HG02798 (cell line): ENCODE data around the gene ATG7.
"Not testable (repeated sequence)": the region's sequence is repeated elsewhere in the genome, so short reads cannot be mapped to it uniquely, and the experiment has no call there.

Experiments used
- ATAC-seq: cut with Tn5 transposase; IDR thresholded peaks from one replicate; pipeline ENCODE4 v1.9.1; 2021; ENCODE audit warnings: mild to moderate bottlenecking; ENCODE audit not compliant: unreplicated experiment, poor library complexity

ATG7 gene

GRCh38 chr3:11488356-11488755 is 216.2 kb downstream of the ATG7 start:
- not testable (repeated sequence) for ATAC-seq

GRCh38 chr3:11494131-11494916 is 222.1 kb downstream of the ATG7 start:
- ATAC-seq: no peak

GRCh38 chr3:11495948-11496557 is 223.9 kb downstream of the ATG7 start:
- ATAC-seq: no peak

GRCh38 chr3:11498177-11498576 is 226.0 kb downstream of the ATG7 start:
- no peak for ATAC-seq

- ATAC-seq: no peak
These were observed 226.4 kb downstream of the ATG7 start for GRCh38 chr3:11498646-11499045.

GRCh38 chr3:11499144-11499543 is 226.9 kb downstream of the ATG7 start:
- no peak for ATAC-seq

GRCh38 chr3:11502413-11502812 is 230.2 kb downstream of the ATG7 start:
- not testable (repeated sequence) for ATAC-seq

GRCh38 chr3:11507719-11508118 is 235.5 kb downstream of the ATG7 start:
- no peak for ATAC-seq

- ATAC-seq: no peak
These were observed 236.4 kb downstream of the ATG7 start for GRCh38 chr3:11508346-11509172.

GRCh38 chr3:11509173-11510000 is 237.2 kb downstream of the ATG7 start:
- no peak for ATAC-seq

- no peak for ATAC-seq
These were observed 237.8 kb downstream of the ATG7 start for GRCh38 chr3:11510001-11510340.

GRCh38 chr3:11510356-11510755 is 238.2 kb downstream of the ATG7 start:
- no peak for ATAC-seq

GRCh38 chr3:11511606-11512005 is 239.4 kb downstream of the ATG7 start:
- ATAC-seq: not testable (repeated sequence)

GRCh38 chr3:11513125-11513816 is 241.1 kb downstream of the ATG7 start:
- not testable (repeated sequence) for ATAC-seq

- no peak for ATAC-seq
These were observed 241.6 kb downstream of the ATG7 start for GRCh38 chr3:11513817-11514135.

GRCh38 chr3:11514191-11514821 is 242.1 kb downstream of the ATG7 start:
- no peak for ATAC-seq

GRCh38 chr3:11517601-11518000 is 245.4 kb downstream of the ATG7 start:
- ATAC-seq: no peak

GRCh38 chr3:11521167-11521566 is 249.0 kb downstream of the ATG7 start:
- no peak for ATAC-seq

GRCh38 chr3:11522398-11522715 is 250.2 kb downstream of the ATG7 start:
- no peak for ATAC-seq
